ENCODE measurements around the gene GPC6. TPM values are rescaled to one million over a fixed set of nuclear protein-coding genes. Genes with fewer than 3 reads are reported as not detected.

Gene GPC6
- total RNA-seq, 2 donors from 2014 or later = 3.4 to 5.3 TPM

DNA sequence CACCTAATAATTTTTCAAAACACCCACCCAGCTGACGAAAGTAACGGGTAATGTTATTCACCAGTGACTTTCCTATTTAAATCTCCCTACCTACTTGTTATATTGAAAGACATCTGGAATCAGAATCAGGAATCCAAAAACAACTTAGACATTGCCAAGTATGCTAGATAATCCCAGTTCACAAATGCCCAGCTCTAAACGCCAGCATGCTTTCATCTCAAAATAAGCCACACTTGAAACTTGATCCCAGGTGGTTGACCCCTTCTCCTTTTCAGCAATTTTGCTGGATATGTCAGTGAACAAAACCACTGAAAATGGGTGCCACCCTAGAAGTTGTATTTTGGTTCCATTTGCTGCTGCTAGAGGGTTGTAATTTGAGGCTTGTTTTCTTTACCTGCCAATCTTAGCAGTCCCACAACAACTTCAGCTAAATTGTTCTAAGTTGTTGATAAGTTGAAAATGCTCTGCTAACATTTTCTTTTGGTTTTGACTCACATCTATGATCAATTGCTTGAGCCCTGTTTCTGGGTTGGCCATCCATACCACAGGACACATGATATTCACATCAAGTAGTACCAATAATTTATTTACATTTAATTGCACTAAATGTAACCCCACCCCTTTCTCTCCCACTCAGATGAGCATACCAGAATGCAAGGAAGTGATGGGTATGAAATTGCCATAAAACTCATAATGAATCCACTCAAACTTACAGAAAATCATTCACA lies 1186.4 kb downstream of the GPC6 start:
- TF ChIP-seq POLR2A (IDR thresholded peaks at IDR 0.05) = no peak
- TF ChIP-seq POLR2AphosphoS5 (IDR thresholded peaks at IDR 0.05) = no peak
- TF ChIP-seq, protein P1, sequence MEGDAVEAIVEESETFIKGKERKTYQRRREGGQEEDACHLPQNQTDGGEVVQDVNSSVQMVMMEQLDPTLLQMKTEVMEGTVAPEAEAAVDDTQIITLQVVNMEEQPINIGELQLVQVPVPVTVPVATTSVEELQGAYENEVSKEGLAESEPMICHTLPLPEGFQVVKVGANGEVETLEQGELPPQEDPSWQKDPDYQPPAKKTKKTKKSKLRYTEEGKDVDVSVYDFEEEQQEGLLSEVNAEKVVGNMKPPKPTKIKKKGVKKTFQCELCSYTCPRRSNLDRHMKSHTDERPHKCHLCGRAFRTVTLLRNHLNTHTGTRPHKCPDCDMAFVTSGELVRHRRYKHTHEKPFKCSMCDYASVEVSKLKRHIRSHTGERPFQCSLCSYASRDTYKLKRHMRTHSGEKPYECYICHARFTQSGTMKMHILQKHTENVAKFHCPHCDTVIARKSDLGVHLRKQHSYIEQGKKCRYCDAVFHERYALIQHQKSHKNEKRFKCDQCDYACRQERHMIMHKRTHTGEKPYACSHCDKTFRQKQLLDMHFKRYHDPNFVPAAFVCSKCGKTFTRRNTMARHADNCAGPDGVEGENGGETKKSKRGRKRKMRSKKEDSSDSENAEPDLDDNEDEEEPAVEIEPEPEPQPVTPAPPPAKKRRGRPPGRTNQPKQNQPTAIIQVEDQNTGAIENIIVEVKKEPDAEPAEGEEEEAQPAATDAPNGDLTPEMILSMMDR (IDR thresholded peaks at IDR 0.05) = no peak
- no peaks in the 10 kb centered on the region for H3K36me3 ChIP-seq
- H3K27ac ChIP-seq = no peak overlapping the region
- DNase-seq (ENCODE audit: low spot score) = no peak
- H3K9me3 ChIP-seq = no peaks in the 10 kb centered on the region
- intact Hi-C loops (cut with DNase I) = no loop called here
- H3K27me3 ChIP-seq (replicated peaks; ENCODE audit: insufficient read depth) = no peaks in the 10 kb centered on the region
- no peaks in the 10 kb centered on the region for H3K4me1 ChIP-seq (replicated peaks)
- no peak overlapping the region for H3K4me3 ChIP-seq
- WGBS = 65% methylated on average over 3 of the region's 3 CpGs

DNA sequence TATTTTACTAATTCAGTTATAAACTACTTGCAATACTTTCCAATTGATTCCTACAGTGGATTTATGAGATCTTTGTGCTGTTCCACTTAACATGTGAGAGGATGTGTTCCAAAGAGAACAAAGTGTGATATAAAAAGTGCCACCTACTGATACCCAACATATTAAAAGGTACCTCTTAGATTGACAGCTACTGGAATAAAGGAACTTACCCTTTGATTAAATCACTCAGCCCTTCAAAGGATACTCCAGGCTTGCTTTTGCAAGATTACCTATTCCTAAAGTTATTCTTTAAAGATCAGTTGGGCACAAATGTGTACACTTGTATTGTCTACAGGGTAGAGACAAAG lies 1187.0 kb downstream of the GPC6 start:
- no peaks in the 10 kb centered on the region for H3K27me3 ChIP-seq (replicated peaks; ENCODE audit: insufficient read depth)
- H3K4me3 ChIP-seq = no peak overlapping the region
- intact Hi-C loops (cut with DNase I) = no loop called here
- H3K36me3 ChIP-seq = no peaks in the 10 kb centered on the region
- no peak for TF ChIP-seq POLR2AphosphoS5 (IDR thresholded peaks at IDR 0.05)
- TF ChIP-seq POLR2A (IDR thresholded peaks at IDR 0.05) = no peak
- TF ChIP-seq, protein P1 (IDR thresholded peaks at IDR 0.05) = no peak
- no peak overlapping the region for H3K27ac ChIP-seq
- H3K9me3 ChIP-seq = no peaks in the 10 kb centered on the region
- no peaks in the 10 kb centered on the region for H3K4me1 ChIP-seq (replicated peaks)
- no peak for DNase-seq (ENCODE audit: low spot score)

DNA sequence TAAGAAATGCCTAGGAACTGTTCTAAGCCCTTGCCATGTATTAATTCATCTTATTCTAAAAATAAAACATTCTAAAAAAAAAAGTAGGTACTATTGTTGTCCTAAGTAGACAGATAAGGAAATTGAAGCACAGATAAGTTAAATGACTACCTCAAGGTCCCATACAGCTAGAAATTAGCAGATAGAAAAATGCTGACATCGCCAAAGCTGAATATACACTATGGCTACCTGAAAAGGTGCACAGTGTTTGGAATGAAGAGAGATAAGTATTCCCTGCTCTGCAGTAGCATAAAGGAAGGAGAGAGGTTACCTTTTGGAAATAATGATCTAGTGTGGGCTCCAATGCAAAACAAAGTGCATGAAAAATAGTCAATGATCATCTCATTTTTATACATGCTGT lies 1187.5 kb downstream of the GPC6 start:
- WGBS = 100% methylated on average over 1 of the region's 1 CpG
- Histone ChIP-seq H3K9me3 (no peaks in the 10 kb centered on the region), H3K27ac (no peak overlapping the region), H3K27me3 (replicated peaks; ENCODE audit: insufficient read depth) (no peaks in the 10 kb centered on the region), H3K4me1 (replicated peaks) (no peaks in the 10 kb centered on the region), H3K36me3 (no peaks in the 10 kb centered on the region), H3K4me3 (no peak overlapping the region)
- DNase-seq (ENCODE audit: low spot score) = no peak
- TF ChIP-seq, protein P1 (IDR thresholded peaks at IDR 0.05) = no peak
- no peak for TF ChIP-seq POLR2AphosphoS5 (IDR thresholded peaks at IDR 0.05)
- TF ChIP-seq POLR2A (IDR thresholded peaks at IDR 0.05) = no peak
- intact Hi-C loops (cut with DNase I) = no loop called here

DNA sequence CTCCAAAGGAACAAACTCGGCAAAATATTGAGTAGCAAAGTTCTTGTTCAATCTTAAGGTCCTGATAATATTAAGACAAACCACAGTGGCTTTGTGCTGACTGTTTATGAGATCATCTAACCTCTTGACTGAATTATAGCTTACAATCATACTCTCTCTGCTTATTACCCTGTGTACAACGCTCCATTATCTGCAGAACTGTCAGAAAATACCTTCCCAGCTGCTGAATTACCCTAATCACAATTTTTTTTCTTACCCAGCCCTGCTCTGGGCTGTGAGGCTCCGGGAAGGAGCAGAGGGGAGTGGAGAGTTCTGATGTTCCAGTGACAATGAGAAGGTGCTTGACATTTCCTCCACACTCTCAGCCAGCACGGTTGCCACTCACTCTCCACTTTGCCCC lies 1188.1 kb downstream of the GPC6 start:
- no peak overlapping the region for H3K4me3 ChIP-seq
- TF ChIP-seq POLR2A (IDR thresholded peaks at IDR 0.05) = no peak
- no peak for TF ChIP-seq POLR2AphosphoS5 (IDR thresholded peaks at IDR 0.05)
- TF ChIP-seq, protein P1 (IDR thresholded peaks at IDR 0.05) = no peak
- no peaks in the 10 kb centered on the region for H3K4me1 ChIP-seq (replicated peaks)
- WGBS = 19% methylated on average over 4 of the region's 4 CpGs
- H3K36me3 ChIP-seq = no peaks in the 10 kb centered on the region
- no peak for DNase-seq (ENCODE audit: low spot score)
- intact Hi-C loops (cut with DNase I) = no loop called here
- H3K27ac ChIP-seq = no peak overlapping the region
- H3K27me3 ChIP-seq (replicated peaks; ENCODE audit: insufficient read depth) = no peaks in the 10 kb centered on the region
- H3K9me3 ChIP-seq = no peaks in the 10 kb centered on the region

DNA sequence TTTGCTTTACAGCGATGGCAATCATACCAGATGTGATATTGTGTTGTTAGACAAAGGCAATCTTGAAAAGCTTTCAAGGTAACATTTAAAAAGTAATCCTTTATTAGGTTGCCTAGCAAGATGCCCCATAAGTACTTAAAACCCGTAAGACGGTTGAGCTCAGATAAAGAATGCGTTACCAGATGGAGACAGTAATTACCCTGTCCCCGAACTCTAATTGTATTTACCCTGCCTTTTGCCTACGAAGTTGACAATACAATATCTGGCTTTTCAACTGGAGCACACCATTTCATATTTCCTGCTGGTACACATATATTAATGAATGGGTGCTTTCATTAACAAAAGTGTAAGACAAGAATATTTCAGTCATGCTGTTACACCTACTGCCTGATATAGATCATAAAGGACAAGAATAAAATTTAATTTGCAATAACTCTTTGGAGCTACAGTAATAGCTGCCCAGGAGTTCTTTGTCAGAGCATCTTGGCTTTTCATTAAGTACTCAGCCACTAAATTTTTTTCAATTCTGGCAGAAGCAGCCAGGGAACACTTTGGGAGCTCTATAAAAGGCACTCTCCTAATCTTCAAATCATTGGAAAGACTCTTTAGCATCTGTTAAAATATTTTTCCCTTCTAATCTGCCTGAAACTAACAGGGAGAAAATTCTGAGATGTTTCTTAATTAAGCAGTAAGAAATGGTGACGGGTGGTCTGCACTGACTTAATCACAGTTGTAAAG lies 1189.1 kb downstream of the GPC6 start:
- TF ChIP-seq POLR2A (IDR thresholded peaks at IDR 0.05) (no peak), POLR2AphosphoS5 (IDR thresholded peaks at IDR 0.05) (no peak)
- TF ChIP-seq, protein P1 (IDR thresholded peaks at IDR 0.05) = no peak
- H3K36me3 ChIP-seq = no peaks in the 10 kb centered on the region
- no peaks in the 10 kb centered on the region for H3K4me1 ChIP-seq (replicated peaks)
- H3K4me3 ChIP-seq = no peak overlapping the region
- DNase-seq (ENCODE audit: low spot score) = no peak
- H3K27ac ChIP-seq = no peak overlapping the region
- H3K27me3 ChIP-seq (replicated peaks; ENCODE audit: insufficient read depth) = no peaks in the 10 kb centered on the region
- H3K9me3 ChIP-seq = no peaks in the 10 kb centered on the region
- intact Hi-C loops (cut with DNase I) = no loop called here
- 17% methylated on average over 7 of the region's 7 CpGs for WGBS
